HG03045 (cell line): Measurements from ENCODE around the gene AOAH.

ENCODE experiments used
- ATAC-seq: cut with Tn5 transposase; IDR thresholded peaks from one replicate; pipeline ENCODE4 v1.9.1; 2021; ENCODE audit warnings: mild to moderate bottlenecking, moderate library complexity; ENCODE audit not compliant: unreplicated experiment

The AOAH gene

DNA sequence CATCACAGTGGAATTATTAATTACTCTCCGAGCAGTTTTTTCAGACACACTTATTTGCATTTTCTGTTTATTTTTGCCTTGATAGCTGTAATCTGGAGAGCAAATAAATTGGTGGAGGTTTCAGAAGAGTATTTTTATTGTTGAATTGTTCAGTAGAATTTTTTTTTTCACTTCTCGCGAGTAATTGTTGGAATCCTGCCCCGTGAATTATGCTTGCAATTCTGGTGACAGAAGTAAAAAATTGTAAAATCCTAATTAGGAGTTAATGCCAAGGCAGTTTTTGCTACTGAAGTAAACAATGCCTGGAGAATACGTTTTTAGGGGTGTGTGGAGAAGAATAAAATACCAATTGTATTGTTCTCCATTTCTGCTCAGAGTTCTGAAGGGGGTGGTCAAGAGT is 88.2 kb downstream of the AOAH start:
- ATAC-seq = no peak

DNA sequence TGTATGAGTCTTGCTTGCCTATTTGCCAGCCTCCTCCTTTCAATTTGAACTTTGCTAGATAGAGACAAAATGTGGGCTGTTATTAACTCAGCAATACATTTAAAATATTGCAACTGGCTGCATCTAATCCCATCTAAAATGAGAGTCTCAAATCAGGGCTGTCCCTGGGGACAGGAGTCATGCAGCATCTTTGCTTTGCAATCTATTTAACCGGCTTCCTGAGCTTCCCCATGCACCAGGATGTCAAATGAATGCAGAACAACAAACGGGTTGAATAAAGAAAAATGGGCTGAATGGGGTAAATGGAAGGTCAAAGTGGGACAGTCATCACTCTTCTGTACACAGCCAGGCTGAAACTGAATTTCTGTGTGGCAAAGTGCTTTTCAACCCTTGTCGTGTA is 89.2 kb downstream of the AOAH start:
- no peak for ATAC-seq

- no peak for ATAC-seq
These were observed 90.9 kb downstream of the AOAH start for GRCh38 chr7:36633377-36633776.

GRCh38 chr7:36630112-36630650 is 94.1 kb downstream of the AOAH start:
- ATAC-seq = no peak

DNA sequence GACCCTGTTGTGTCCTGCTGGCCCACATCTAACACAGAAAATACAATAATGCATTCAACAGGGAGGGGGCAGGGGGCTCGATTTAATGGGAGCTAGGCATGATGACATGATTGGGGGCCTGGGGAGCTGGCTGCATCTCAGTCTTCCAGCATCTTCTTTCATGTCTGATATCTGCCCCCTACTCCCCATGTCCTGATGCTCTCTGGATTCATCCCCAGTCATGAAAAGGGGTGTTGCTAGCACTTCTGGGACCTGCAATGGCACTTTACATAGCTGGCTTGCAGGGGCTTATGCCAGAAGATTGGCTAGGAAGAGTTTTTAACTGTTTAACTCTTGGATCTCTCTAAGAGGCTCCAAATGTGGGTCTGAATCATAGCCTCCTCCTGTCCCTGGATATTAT is 94.9 kb downstream of the AOAH start:
- no peak for ATAC-seq

DNA sequence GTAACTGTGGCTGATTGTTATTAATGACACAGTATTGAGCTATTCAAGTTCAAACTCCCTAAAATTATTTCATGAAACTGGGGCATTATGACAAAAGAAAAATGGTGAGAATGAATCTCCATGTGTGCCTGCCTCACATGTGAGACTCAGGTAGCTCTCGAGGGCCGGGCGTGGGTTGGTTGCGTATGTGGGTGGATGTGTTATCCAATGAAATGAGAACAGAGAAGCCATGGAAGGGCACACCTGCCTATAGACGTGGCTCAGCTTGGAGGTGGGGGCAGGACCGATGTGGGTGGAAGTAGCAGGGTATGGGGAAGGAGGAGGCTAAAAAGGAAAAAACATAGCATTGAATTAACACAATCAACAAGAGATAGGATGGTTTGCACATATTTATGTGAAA is 96.5 kb downstream of the AOAH start:
- no peak for ATAC-seq

DNA sequence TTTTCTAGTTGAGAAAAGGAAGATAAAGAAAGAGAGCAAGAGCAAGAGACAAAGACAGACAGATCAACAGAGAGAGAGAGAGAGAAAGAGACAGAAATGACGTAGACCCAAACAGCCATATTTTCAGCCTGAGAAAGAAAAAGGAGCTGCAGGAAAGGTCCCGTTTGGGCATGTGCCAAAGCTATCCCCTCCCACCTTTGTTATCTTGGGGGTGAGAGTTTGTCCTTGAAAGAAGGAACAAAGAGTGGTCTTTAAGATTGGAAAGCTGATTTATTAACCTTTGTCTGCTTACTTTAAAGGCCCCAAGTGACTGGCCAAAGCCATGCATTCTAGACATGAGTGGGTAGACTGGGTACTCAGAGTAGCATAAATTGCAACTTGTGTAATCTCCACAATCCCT is 98.2 kb downstream of the AOAH start:
- no peak for ATAC-seq

DNA sequence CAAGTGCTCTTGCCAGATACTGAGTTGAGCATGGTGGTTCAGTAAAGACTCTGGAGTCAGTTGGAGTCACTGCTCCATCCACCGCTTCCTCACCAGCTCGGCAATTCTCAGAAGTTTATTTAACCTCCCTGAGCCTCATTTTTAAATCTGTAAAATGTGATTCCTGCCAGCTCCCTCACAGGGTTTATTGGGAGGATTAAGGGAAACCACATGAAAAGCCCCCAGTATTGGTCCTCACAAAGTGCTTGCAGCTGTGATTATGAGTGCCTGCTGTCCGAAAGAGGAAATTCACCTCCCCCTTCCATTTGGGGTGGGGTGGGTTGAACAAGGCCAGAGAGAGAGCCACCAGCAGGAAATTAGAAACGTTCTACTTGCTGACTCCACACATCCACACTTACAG is 99.0 kb downstream of the AOAH start:
- no peak for ATAC-seq

DNA sequence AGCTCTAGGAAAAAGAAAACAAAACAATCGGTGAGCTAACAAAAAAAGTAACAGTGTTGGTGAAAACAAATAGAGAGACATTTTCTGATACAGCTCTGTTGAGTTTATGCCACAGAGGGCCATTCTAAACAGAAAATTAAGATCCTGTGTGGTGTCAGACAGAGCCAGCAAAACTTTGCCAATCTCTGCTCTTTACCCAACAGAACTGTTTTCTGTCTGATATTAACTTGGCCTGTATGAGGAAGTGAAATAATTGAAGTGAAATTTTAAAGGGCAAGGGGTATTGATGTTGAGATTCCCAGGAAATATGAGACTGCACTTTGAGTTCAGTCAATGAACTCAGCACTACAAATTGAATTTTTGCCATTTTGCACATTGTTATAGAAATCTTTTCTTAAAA is 101.0 kb downstream of the AOAH start:
- ATAC-seq = no peak

GRCh38 chr7:36621396-36621795 is 102.9 kb downstream of the AOAH start:
- ATAC-seq = no peak

- ATAC-seq = no peak
These were observed 104.1 kb downstream of the AOAH start for GRCh38 chr7:36620166-36620708.

DNA sequence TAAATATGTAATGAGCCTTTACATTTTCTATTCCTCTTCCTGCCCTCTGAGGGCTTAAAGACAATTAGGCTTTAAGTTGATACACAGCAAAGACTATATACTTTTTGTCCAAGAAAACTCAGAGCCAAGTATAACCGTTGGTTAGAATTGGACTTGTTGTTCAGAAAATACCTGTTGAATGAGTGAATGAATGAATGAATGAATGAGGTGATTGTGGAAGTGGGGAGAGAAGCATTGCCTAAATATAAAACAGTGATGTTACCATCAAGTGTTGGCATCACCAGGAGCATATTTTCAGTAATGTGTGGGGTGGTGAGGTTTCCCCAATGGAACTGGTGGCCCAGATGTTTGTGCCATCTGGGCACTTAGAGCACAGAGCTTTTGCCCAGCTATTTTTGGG is 106.9 kb downstream of the AOAH start:
- ATAC-seq = no peak

DNA sequence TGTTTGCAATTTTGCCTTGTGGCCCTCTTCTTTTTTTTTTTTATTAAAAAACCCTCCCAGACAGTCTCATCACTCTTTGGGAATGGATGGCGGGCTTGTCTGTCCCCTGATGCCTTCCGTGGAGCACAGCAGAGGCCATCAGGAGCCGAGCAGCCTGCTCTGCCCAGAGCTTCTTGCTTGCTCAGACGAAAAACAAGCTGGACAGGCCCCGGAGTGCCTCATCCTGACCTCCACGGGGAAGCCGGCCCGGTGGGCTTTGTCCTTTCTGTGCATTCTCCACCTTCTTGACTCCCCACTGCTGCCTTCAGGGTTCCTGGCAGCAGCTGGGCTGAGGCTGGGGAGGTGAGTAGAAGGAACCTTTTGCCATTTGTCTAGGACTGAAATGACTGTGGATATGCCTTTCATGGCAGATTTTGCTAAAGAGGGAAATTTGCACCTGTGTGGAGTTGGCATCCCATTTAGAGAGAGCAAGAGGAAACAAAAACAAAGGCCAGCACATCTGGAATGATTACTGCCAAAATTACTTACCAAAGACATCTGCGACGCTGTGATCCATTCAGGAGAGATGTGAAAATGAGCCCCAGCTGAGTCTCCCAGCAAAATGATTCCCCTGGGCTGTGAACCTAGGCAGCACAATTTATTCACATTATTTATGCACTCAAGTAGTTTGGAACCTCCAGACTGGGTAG is 108.3 kb downstream of the AOAH start:
- no peak for ATAC-seq

GRCh38 chr7:36614959-36615358 is 109.3 kb downstream of the AOAH start:
- ATAC-seq = no peak

GRCh38 chr7:36613031-36613614 is 111.2 kb downstream of the AOAH start:
- ATAC-seq = no peak

GRCh38 chr7:36611703-36612102 is 112.6 kb downstream of the AOAH start:
- ATAC-seq = no peak

- ATAC-seq = no peak
These were observed 116.6 kb downstream of the AOAH start for GRCh38 chr7:36607721-36608095.

- ATAC-seq = no peak
These were observed 117.1 kb downstream of the AOAH start for GRCh38 chr7:36606976-36607720.

DNA sequence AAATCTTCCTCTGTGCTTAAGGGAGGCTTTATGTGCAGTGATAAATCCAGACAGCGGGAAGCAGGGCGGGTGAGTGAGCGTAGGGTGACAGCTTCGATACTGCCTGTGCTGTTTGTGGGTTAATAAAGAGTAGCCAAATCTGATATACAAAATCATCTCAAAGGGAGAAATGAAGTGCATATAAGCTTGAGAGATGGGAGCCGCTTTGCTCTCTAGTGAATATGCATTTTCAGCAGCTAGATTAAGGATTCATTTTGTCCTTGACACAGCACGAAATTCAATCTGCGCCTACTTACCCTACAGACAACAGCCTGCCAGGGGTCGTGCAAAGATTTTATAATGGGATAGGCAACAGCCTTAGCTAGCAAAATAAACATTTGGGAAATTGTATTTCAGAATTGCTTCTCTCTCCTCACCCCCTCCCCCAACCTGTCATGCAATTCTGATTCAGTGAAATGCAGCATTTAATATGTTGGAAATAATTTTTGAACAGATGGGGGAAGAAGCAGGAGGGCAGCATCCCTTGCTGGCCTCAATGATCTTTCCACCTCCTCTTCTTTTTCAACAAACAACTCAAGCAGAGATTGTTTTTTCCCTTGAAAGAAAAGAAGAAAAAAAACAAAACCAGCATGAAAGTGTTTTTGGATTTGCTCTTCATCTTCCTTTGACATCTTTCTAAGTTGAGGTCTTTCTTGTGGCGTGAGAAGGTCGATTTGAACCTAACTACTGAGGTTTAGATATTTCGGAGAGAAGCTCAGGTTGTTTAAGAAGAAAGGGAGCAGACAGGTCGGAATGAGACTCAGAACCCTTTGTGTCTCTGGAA is 117.9 kb downstream of the AOAH start:
- ATAC-seq = no peak

DNA sequence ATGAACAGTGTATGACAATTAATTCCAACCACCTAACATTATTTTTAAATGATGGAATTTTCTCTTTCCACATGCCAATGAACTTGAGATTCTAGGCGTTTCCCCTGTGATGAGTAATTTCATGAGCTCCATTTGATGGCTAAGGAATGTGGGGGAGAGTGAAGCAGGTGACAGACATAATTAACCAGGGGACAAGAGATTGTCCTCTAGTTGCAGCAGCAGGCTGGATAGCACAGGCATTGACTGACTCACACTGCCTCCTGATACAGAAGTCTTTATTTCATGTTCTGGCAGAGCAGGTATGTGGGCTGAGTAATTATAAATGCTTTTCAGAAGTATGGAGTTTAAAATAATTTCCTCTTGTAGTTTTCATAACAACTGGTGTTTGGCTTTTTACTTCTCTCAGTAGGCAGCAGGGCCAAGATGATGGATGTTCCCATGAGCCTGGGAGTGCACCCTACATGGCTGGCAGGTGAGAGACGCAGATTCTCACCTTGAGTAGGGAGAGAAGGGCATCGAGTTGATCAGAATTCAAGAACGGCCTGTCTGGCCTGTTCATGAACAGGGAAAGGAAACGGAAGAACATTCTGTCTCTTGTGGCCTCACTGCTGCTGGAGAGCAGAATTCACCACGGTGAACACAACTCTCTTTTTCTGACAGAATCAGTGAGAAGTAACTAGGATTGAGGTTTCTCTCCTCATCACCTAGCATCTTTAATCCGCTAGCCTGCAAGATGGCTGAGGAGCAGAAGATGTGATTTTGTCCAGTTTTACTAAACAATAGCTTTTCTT is 118.8 kb downstream of the AOAH start:
- no peak for ATAC-seq
